SK-N-SH (cell line): ENCODE data around the gene KCNA5. TPM values are rescaled to one million over a fixed set of nuclear protein-coding genes. Genes with fewer than 3 reads are reported as not detected.

Source experiments
- CTCF ChIA-PET: fragments of 300-600, 350-600 bp; formaldehyde crosslinking; extraction: SDS; loops from one replicate; lab custom pipeline; 2021; lab: Yijun Ruan, JAX
- POLR2A ChIA-PET: fragments of 350-600 bp; sonication (Branson Sonifier 250); formaldehyde crosslinking; extraction: SDS; loops from one replicate; lab custom pipeline; 2020; ENCODE audit warnings: antibody characterized with exemption, inconsistent platforms; lab: Yijun Ruan, JAX
- DNase-seq: peaks from one replicate; pipeline ENCODE4 v3.0.0; 2012
- H2AFZ ChIP-seq: fragments of 200-600 bp; sonication (generic); 2 replicates; pipeline ENCODE4 v1.8.1; 2016; ENCODE audit warnings: antibody characterized with exemption, mild to moderate bottlenecking, low read depth
- H3F3A ChIP-seq: fragments of 200-600 bp; sonication (generic); replicated peaks from 2 replicates; pipeline ENCODE3; 2016; ENCODE audit warnings: antibody characterized with exemption, mild to moderate bottlenecking; ENCODE audit not compliant: insufficient read depth
- H3K27ac ChIP-seq, 2 experiments: fragments of 200-500 bp in 1 of 2; fragments of 200-600 bp in 1 of 2; sonication (Bioruptor generic) in 1 of 2; sonication (generic), shearing (Covaris generic) in 1 of 2; 2 replicates each; pipeline versions ENCODE4 v1.5.1 to v1.6.1; 2014 to 2016; ENCODE audit warnings: low read depth in 2 of 2, inconsistent platforms in 1 of 2, low read length in 1 of 2, mild to moderate bottlenecking in 1 of 2, mixed read lengths in 1 of 2
- H3K27me3 ChIP-seq: fragments of 200-600 bp; sonication (generic), shearing (Covaris generic); 2 replicates; pipeline ENCODE4 v1.6.1; 2016; ENCODE audit warnings: mixed run types; ENCODE audit not compliant: insufficient read depth
- H3K36me3 ChIP-seq, 2 experiments: fragments of 200-500 bp in 1 of 2; fragments of 200-600 bp in 1 of 2; sonication (Bioruptor generic) in 1 of 2; sonication (generic) in 1 of 2; replicated peaks in 1 of 2; 2 replicates each; pipeline versions ENCODE3 to v1.5.1; 2014 to 2016; ENCODE audit warnings: low read length in 1 of 2, mild to moderate bottlenecking in 1 of 2; ENCODE audit not compliant: insufficient read depth in 2 of 2, control insufficient read depth in 1 of 2
- H3K4me1 ChIP-seq, 2 experiments: fragments of 200-500 bp in 1 of 2; fragments of 200-600 bp in 1 of 2; sonication (Bioruptor generic) in 1 of 2; sonication (generic), shearing (Covaris generic) in 1 of 2; 2 replicates each; pipeline versions ENCODE4 v1.5.1 to v1.6.1; 2014 to 2016; ENCODE audit warnings: low read depth in 1 of 2, low read length in 1 of 2, mixed run types in 1 of 2; ENCODE audit not compliant: insufficient read depth in 2 of 2, control insufficient read depth in 1 of 2
- H3K4me2 ChIP-seq: fragments of 200-600 bp; sonication (generic), shearing (Covaris generic); 2 replicates; pipeline ENCODE4 v1.6.1; 2017; ENCODE audit warnings: mixed run types
- H3K4me3 ChIP-seq, 2 experiments: fragments of 200-500 bp in 1 of 2; fragments of 200-600 bp in 1 of 2; sonication (Bioruptor generic) in 1 of 2; sonication (generic), shearing (Covaris generic) in 1 of 2; 2 replicates each; pipeline versions ENCODE4 v1.5.1 to v1.8.1; 2014 to 2016; ENCODE audit warnings: low read depth in 2 of 2, inconsistent platforms in 1 of 2, low read length in 1 of 2, mild to moderate bottlenecking in 1 of 2, mixed read lengths in 1 of 2, moderate library complexity in 1 of 2
- H3K79me2 ChIP-seq: fragments of 200-600 bp; sonication (generic); 2 replicates; pipeline ENCODE4 v1.8.1; 2017; ENCODE audit warnings: mild to moderate bottlenecking; ENCODE audit not compliant: insufficient read depth
- H3K9ac ChIP-seq: fragments of 200-600 bp; sonication (generic); 2 replicates; pipeline ENCODE4 v1.6.1; 2017; ENCODE audit warnings: mixed run types
- H3K9me2 ChIP-seq: fragments of 200-600 bp; sonication (generic); 2 replicates; pipeline ENCODE4 v1.6.1; 2017; ENCODE audit warnings: mixed run types
- H3K9me3 ChIP-seq: fragments of 200-600 bp; sonication (generic); 2 replicates; pipeline ENCODE4 v1.6.1; 2017; ENCODE audit warnings: mixed run types, mild to moderate bottlenecking, moderate library complexity
- H4K20me1 ChIP-seq: fragments of 200-600 bp; sonication (generic); 2 replicates; pipeline ENCODE4 v1.6.1; 2017; ENCODE audit warnings: mild to moderate bottlenecking, mixed run types; ENCODE audit not compliant: insufficient read depth
- ELF1 ChIP-seq: IDR thresholded peaks from 2 replicates; pipeline ENCODE4 v1.4.0; 2012
- FOSL2 ChIP-seq: IDR thresholded peaks from 2 replicates; pipeline ENCODE4 v1.4.0; 2012; ENCODE audit warnings: low read depth, mild to moderate bottlenecking, moderate library complexity, borderline replicate concordance
- FOXJ3 ChIP-seq: sonication (generic); formaldehyde crosslinking; IDR thresholded peaks from 2 replicates; pipeline ENCODE4 v1.5.1; 2020; ENCODE audit warnings: mild to moderate bottlenecking, missing genetic modification reagents
- FOXM1 ChIP-seq: IDR thresholded peaks from 2 replicates; pipeline ENCODE4 v1.4.0; 2012; ENCODE audit warnings: low read depth, mild to moderate bottlenecking
- GATA2 ChIP-seq: sonication (generic); formaldehyde crosslinking; IDR thresholded peaks from 2 replicates; pipeline ENCODE4 v1.5.0; 2020; ENCODE audit warnings: mild to moderate bottlenecking, missing genetic modification reagents
- JUND ChIP-seq: IDR thresholded peaks from 2 replicates; pipeline ENCODE4 v1.4.0; 2012
- NFIC ChIP-seq: IDR thresholded peaks from 2 replicates; pipeline ENCODE4 v1.4.0; 2012; ENCODE audit warnings: borderline replicate concordance
- PBX3 ChIP-seq: IDR thresholded peaks from 2 replicates; pipeline ENCODE4; 2012
- POLR2AphosphoS5 ChIP-seq: IDR thresholded peaks from 2 replicates; pipeline ENCODE4 v1.6.1; 2012; ENCODE audit warnings: low read depth, low read length
- REST ChIP-seq: IDR thresholded peaks from 2 replicates; pipeline ENCODE4 v1.6.1; 2012; ENCODE audit warnings: mild to moderate bottlenecking, low read depth, low read length, moderate library complexity
- SMC3 ChIP-seq: IDR thresholded peaks from 2 replicates; pipeline ENCODE4 v1.6.1; 2012; ENCODE audit warnings: low read depth, low read length, improper control_type of control experiment
- TAF1 ChIP-seq: IDR thresholded peaks from 2 replicates; pipeline ENCODE4 v1.6.1; 2012; ENCODE audit warnings: low read depth, mild to moderate bottlenecking, low read length, moderate library complexity, borderline replicate concordance
- TCF12 ChIP-seq: IDR thresholded peaks from 2 replicates; pipeline ENCODE4 v1.4.0; 2012
- USF2 ChIP-seq: fragments of 150-350 bp; IDR thresholded peaks from 2 replicates; pipeline ENCODE4 v1.6.1; 2017; ENCODE audit warnings: antibody characterized with exemption, low read length, low read depth, borderline replicate concordance
- ZBTB33 ChIP-seq: IDR thresholded peaks from 2 replicates; pipeline ENCODE4 v1.4.0; 2012; ENCODE audit warnings: low read depth, borderline replicate concordance
- WGBS: methylation state at CpG from one replicate; pipeline ENCODE4 v1.1.6; 2017; ENCODE audit warnings: low lambda C conversion rate; 5-methylcytosine and 5-hydroxymethylcytosine counted together
- polyA plus RNA-seq, 3 experiments: library from polyadenylated mRNA; depleted of rRNA; stranded (reverse); fragments of >200 nt; gene quantifications; 2 replicates each; pipeline ENCODE4 v1.2.3, GENCODE V29; 2012

The KCNA5 gene
- polyA plus RNA-seq, 1 of the 3 experiments (the other 2 are of a cell fraction) = not detected

- H3K4me3 ChIP-seq = no peak overlapping the region
- ChIA-PET CTCF (interaction anchor here (1.0 to 6.2 kb wide), 5 partner anchors 12 to 420 kb away, joined by 3 to 85 read pairs (median 4); no protein-coding TSS in a partner anchor), POLR2A (no interaction called here)
- no peaks in the 10 kb centered on the region for H3K79me2 ChIP-seq
- peaks cover 77% of the 10 kb centered on the region for H3K27me3 ChIP-seq
- H2AFZ ChIP-seq = no peak overlapping the region
- H3K4me2 ChIP-seq = no peak overlapping the region
- H3K9me3 ChIP-seq = no peaks in the 10 kb centered on the region
- TF ChIP-seq NFIC = no peak
- no peak for TF ChIP-seq ZBTB33
- no peak for TF ChIP-seq SMC3
- TF ChIP-seq GATA2 (CRISPR knock-in tag) = no peak
- no peak for TF ChIP-seq FOXJ3
- no peak for TF ChIP-seq TAF1
- TF ChIP-seq POLR2AphosphoS5 = no peak
- no peak for TF ChIP-seq JUND
- no peak for TF ChIP-seq PBX3
- no peak for TF ChIP-seq USF2
- no peak for TF ChIP-seq FOXM1
- no peak for TF ChIP-seq FOSL2
- no peak for TF ChIP-seq ELF1
- TF ChIP-seq REST = no peak
- TF ChIP-seq TCF12 = no peak
- H3K9me2 ChIP-seq = no peaks in the 10 kb centered on the region
- no peaks in the 10 kb centered on the region for H3F3A ChIP-seq
- H3K9ac ChIP-seq = no peak overlapping the region
- H3K4me1 ChIP-seq = no peaks in the 10 kb centered on the region
- 58% methylated on average over 6 of the region's 6 CpGs for WGBS
- no peaks in the 10 kb centered on the region for H3K36me3 ChIP-seq
- no peaks in the 10 kb centered on the region for H4K20me1 ChIP-seq
- no peak for DNase-seq
- no peak overlapping the region for H3K27ac ChIP-seq
Observed at GRCh38 chr12:5023842-5024241, 19.8 kb upstream of the KCNA5 start.
